Hepatocyte (in vitro differentiated cells): ENCODE data around the gene EIF3D.

Experiments used
- EZH2 ChIP-seq: fragments of 200-600 bp; sonication (generic); IDR thresholded peaks from 2 replicates; pipeline ENCODE4 v1.6.1; 2016; ENCODE audit warnings: antibody characterized with exemption, mild to moderate bottlenecking, borderline replicate concordance
- EZH2phosphoT487 ChIP-seq: fragments of 200-600 bp; sonication (generic); IDR thresholded peaks from one replicate; pipeline ENCODE4 v1.6.1; 2018; ENCODE audit warnings: antibody characterized with exemption, mild to moderate bottlenecking, low read depth, moderate library complexity; ENCODE audit not compliant: unreplicated experiment, severe bottlenecking
- TF ChIP-seq, protein P1 (sequence below): fragments of 200-600 bp; sonication (generic); IDR thresholded peaks from 2 replicates; pipeline ENCODE4 v1.5.1; 2016; ENCODE audit warnings: antibody characterized with exemption, mild to moderate bottlenecking; ENCODE audit not compliant: poor library complexity

- TF ChIP-seq, protein P1, sequence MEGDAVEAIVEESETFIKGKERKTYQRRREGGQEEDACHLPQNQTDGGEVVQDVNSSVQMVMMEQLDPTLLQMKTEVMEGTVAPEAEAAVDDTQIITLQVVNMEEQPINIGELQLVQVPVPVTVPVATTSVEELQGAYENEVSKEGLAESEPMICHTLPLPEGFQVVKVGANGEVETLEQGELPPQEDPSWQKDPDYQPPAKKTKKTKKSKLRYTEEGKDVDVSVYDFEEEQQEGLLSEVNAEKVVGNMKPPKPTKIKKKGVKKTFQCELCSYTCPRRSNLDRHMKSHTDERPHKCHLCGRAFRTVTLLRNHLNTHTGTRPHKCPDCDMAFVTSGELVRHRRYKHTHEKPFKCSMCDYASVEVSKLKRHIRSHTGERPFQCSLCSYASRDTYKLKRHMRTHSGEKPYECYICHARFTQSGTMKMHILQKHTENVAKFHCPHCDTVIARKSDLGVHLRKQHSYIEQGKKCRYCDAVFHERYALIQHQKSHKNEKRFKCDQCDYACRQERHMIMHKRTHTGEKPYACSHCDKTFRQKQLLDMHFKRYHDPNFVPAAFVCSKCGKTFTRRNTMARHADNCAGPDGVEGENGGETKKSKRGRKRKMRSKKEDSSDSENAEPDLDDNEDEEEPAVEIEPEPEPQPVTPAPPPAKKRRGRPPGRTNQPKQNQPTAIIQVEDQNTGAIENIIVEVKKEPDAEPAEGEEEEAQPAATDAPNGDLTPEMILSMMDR = peak; percentile 10
- TF ChIP-seq EZH2 (no peak), EZH2phosphoT487 (no peak)
These were observed 41.0 kb upstream of the EIF3D start for GRCh38 chr22:36569999-36570398.
